OCI-LY7 (cell line): ENCODE results near the gene MRPL57.
"Not testable (repeated sequence)": the region's sequence is repeated elsewhere in the genome, so short reads cannot be mapped to it uniquely, and the experiment has no call there.

ENCODE experiments used
- EZH2phosphoT487 ChIP-seq: fragments of 200-600 bp; sonication (generic); IDR thresholded peaks from 2 replicates; pipeline ENCODE4 v1.6.1; 2018; ENCODE audit warnings: low read depth, borderline replicate concordance, mild to moderate bottlenecking, mixed run types, antibody characterized with exemption, low read length, moderate library complexity, mixed read lengths
- TF ChIP-seq, protein P1 (sequence below): fragments of 200-600 bp; sonication (generic); conservative IDR thresholded peaks from 2 replicates; pipeline ENCODE4 v1.5.1; 2014; ENCODE audit warnings: mild to moderate bottlenecking, antibody characterized with exemption, low read length, moderate library complexity, mixed read lengths

DNA sequence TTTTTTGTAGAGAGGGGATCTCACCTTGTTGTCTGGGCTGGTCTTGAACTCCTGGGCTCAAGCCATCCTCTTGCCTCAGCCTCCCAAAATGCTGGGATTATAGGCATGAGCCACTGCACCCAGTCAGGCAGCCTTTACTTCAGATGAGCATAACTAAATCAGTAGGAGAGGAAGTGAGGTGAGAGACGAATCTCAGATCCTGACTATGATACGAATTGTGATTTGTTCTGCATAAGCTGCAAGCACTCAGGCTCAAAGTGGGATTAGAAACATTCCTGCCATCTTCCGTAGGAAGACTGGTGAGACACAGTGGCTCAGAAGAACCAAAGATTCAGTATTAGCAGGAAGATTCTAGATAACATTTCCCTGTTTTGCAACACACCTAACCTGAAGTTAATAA is 43.3 kb downstream of the MRPL57 start:
- TF ChIP-seq, protein P1, sequence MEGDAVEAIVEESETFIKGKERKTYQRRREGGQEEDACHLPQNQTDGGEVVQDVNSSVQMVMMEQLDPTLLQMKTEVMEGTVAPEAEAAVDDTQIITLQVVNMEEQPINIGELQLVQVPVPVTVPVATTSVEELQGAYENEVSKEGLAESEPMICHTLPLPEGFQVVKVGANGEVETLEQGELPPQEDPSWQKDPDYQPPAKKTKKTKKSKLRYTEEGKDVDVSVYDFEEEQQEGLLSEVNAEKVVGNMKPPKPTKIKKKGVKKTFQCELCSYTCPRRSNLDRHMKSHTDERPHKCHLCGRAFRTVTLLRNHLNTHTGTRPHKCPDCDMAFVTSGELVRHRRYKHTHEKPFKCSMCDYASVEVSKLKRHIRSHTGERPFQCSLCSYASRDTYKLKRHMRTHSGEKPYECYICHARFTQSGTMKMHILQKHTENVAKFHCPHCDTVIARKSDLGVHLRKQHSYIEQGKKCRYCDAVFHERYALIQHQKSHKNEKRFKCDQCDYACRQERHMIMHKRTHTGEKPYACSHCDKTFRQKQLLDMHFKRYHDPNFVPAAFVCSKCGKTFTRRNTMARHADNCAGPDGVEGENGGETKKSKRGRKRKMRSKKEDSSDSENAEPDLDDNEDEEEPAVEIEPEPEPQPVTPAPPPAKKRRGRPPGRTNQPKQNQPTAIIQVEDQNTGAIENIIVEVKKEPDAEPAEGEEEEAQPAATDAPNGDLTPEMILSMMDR = not testable (repeated sequence)
- not testable (repeated sequence) for TF ChIP-seq EZH2phosphoT487
